ENCODE data around the gene HIPK1.

- no peak for TF ChIP-seq EP300 (IDR thresholded peaks at IDR 0.05)
- TF ChIP-seq POLR2A (IDR thresholded peaks at IDR 0.05) = no peak
Observed at GRCh38 chr1:113965703-113966412, 36.7 kb downstream of the HIPK1 start.

All from gastroesophageal sphincter (tissue), 2 donors.